IPS-NIHi11 (cell line): ENCODE measurements around the gene TPMT.
A peak's percentile ranks its signal among the peaks of the same experiment; 100 is the strongest.
"Not testable (repeated sequence)": the region's sequence is repeated elsewhere in the genome, so short reads cannot be mapped to it uniquely, and the experiment has no call there.

Experiments used
- DNase-seq: peaks from one replicate; pipeline ENCODE4 v3.0.0; 2012; ENCODE audit warnings: mixed read lengths, low spot score

TPMT gene

GRCh38 chr6:18155864-18156421 is 1.1 kb upstream of the TPMT start:
- peak; percentile 80 for DNase-seq

GRCh38 chr6:18155150-18155863 is 430 bp upstream of the TPMT start, which contains the start of gene KDM1B:
KDM1B (plus strand) TSS chr6:18155422; CDS start chr6:18159896, 4,474 bp downstream.
- DNase-seq = peak; percentile 98

- no peak for DNase-seq
Observed at GRCh38 chr6:18153311-18153703, 1.6 kb downstream of the TPMT start.

GRCh38 chr6:18151801-18152200 is 3.1 kb downstream of the TPMT start:
- DNase-seq = no peak

- DNase-seq = not testable (repeated sequence)
Observed at GRCh38 chr6:18151391-18151790, 3.5 kb downstream of the TPMT start.

GRCh38 chr6:18148304-18149025 is 6.4 kb downstream of the TPMT start:
- DNase-seq = no peak

- no peak for DNase-seq
Observed at GRCh38 chr6:18147616-18148015, 7.3 kb downstream of the TPMT start.

- DNase-seq = no peak
Observed at GRCh38 chr6:18147160-18147559, 7.7 kb downstream of the TPMT start.

- no peak for DNase-seq
Observed at GRCh38 chr6:18142591-18142861, 12.4 kb downstream of the TPMT start.

GRCh38 chr6:18141805-18142590 is 12.9 kb downstream of the TPMT start:
- no peak for DNase-seq

- DNase-seq = no peak
Observed at GRCh38 chr6:18139935-18140621, 14.8 kb downstream of the TPMT start.

- no peak for DNase-seq
Observed at GRCh38 chr6:18138906-18139305, 16.0 kb downstream of the TPMT start.

GRCh38 chr6:18136260-18136659 is 18.6 kb downstream of the TPMT start:
- DNase-seq = no peak

- no peak for DNase-seq
Observed at GRCh38 chr6:18135171-18135570, 19.7 kb downstream of the TPMT start.

- no peak for DNase-seq
Observed at GRCh38 chr6:18132346-18132745, 22.5 kb downstream of the TPMT start.

GRCh38 chr6:18126121-18126520 is 28.8 kb downstream of the TPMT start:
- DNase-seq = no peak

- peak; percentile 88 for DNase-seq
Observed at GRCh38 chr6:18122128-18123093, 32.5 kb downstream of the TPMT start, which contains the start of gene NHLRC1. NHLRC1 (minus strand) TSS chr6:18122677; CDS start chr6:18122606, 71 bp downstream.

- DNase-seq = peak; percentile 42
Observed at GRCh38 chr6:18121580-18122127, 33.2 kb downstream of the TPMT start.

GRCh38 chr6:18119236-18119635 is 35.6 kb downstream of the TPMT start:
- DNase-seq = no peak

- DNase-seq = no peak
Observed at GRCh38 chr6:18118330-18118729, 36.5 kb downstream of the TPMT start.
